ENCODE measurements around the gene RND2. TPM values are rescaled to one million over a fixed set of nuclear protein-coding genes. Genes with fewer than 3 reads are reported as not detected.

The RND2 gene
- total and polyA plus RNA-seq, 9 of the 15 experiments (the other 6 are each of a cell fraction or from before 2014, with no cell fraction given): 0.15 to 1.9 (median 0.98) TPM

- TF ChIP-seq, protein P1, sequence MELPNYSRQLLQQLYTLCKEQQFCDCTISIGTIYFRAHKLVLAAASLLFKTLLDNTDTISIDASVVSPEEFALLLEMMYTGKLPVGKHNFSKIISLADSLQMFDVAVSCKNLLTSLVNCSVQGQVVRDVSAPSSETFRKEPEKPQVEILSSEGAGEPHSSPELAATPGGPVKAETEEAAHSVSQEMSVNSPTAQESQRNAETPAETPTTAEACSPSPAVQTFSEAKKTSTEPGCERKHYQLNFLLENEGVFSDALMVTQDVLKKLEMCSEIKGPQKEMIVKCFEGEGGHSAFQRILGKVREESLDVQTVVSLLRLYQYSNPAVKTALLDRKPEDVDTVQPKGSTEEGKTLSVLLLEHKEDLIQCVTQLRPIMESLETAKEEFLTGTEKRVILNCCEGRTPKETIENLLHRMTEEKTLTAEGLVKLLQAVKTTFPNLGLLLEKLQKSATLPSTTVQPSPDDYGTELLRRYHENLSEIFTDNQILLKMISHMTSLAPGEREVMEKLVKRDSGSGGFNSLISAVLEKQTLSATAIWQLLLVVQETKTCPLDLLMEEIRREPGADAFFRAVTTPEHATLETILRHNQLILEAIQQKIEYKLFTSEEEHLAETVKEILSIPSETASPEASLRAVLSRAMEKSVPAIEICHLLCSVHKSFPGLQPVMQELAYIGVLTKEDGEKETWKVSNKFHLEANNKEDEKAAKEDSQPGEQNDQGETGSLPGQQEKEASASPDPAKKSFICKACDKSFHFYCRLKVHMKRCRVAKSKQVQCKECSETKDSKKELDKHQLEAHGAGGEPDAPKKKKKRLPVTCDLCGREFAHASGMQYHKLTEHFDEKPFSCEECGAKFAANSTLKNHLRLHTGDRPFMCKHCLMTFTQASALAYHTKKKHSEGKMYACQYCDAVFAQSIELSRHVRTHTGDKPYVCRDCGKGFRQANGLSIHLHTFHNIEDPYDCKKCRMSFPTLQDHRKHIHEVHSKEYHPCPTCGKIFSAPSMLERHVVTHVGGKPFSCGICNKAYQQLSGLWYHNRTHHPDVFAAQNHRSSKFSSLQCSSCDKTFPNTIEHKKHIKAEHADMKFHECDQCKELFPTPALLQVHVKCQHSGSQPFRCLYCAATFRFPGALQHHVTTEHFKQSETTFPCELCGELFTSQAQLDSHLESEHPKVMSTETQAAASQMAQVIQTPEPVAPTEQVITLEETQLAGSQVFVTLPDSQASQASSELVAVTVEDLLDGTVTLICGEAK (IDR thresholded peaks at IDR 0.05): 0 out of 2 replicates have a peak, but pooled peaks have one; percentile 47
- TF ChIP-seq, protein P1 (CRISPR knock-in tag; IDR thresholded peaks at IDR 0.05): no peak
- TF ChIP-seq ETS1 (conservative IDR thresholded peaks at IDR 0.05; ENCODE audit: control insufficient read depth, low read depth, low read length): peak; percentile 67; the same call in 1 of the 2 replicates
- TF ChIP-seq, protein P2, sequence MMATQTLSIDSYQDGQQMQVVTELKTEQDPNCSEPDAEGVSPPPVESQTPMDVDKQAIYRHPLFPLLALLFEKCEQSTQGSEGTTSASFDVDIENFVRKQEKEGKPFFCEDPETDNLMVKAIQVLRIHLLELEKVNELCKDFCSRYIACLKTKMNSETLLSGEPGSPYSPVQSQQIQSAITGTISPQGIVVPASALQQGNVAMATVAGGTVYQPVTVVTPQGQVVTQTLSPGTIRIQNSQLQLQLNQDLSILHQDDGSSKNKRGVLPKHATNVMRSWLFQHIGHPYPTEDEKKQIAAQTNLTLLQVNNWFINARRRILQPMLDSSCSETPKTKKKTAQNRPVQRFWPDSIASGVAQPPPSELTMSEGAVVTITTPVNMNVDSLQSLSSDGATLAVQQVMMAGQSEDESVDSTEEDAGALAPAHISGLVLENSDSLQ (IDR thresholded peaks at IDR 0.05): peak; percentile 57
- TF ChIP-seq, protein P3, sequence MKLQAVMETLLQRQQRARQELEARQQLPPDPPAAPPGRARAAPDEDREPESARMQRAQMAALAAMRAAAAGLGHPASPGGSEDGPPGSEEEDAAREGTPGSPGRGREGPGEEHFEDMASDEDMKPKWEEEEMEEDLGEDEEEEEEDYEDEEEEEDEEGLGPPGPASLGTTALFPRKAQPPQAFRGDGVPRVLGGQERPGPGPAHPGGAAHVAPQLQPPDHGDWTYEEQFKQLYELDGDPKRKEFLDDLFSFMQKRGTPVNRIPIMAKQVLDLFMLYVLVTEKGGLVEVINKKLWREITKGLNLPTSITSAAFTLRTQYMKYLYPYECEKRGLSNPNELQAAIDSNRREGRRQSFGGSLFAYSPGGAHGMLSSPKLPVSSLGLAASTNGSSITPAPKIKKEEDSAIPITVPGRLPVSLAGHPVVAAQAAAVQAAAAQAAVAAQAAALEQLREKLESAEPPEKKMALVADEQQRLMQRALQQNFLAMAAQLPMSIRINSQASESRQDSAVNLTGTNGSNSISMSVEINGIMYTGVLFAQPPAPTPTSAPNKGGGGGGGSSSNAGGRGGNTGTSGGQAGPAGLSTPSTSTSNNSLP (IDR thresholded peaks at IDR 0.05; ENCODE audit: borderline replicate concordance, low read depth, low read length): no peak
- TF ChIP-seq RBBP5 (IDR thresholded peaks at IDR 0.05; ENCODE audit: borderline replicate concordance, insufficient read depth, low read length, poor library complexity, severe bottlenecking): peak; percentile 42
- TF ChIP-seq SP1 (CRISPR knock-in tag; IDR thresholded peaks at IDR 0.05): 0 out of 2 replicates have a peak, but pooled peaks have one; percentile 42
- TF ChIP-seq NKRF (IDR thresholded peaks at IDR 0.05; ENCODE audit: borderline replicate concordance): peak; percentile 90
- TF ChIP-seq SUPT5H (IDR thresholded peaks at IDR 0.05): peak; percentile 51; the same call in 1 of the 2 replicates
Observed at GRCh38 chr17:43021741-43022512, 3.1 kb upstream of the RND2 start, which contains the start of gene VAT1 (continued).

Measured in K562 (cell line).